T-helper 17 cell (primary cell): ENCODE data around the gene PTPN7. TPM values are rescaled to one million over a fixed set of nuclear protein-coding genes. Genes with fewer than 3 reads are reported as not detected.
"Not testable (repeated sequence)": the region's sequence is repeated elsewhere in the genome, so short reads cannot be mapped to it uniquely, and the experiment has no call there.

Experiments used
- ATAC-seq: fragments of 150-1000 bp; cut with Tn5 transposase; 2 replicates; pipeline ENCODE4 v1.10.0; 2021; ENCODE audit warnings: mild to moderate bottlenecking, moderate library complexity
- DNase-seq, 3 donors: peaks; one replicate each; pipeline versions ENCODE4 v3.0.0 to v3.0.0-alpha.2; 2020 to 2021
- H3K9me3 ChIP-seq: one replicate; pipeline ENCODE4 v1.7.0; 2013; ENCODE audit warnings: low read length, mild to moderate bottlenecking; ENCODE audit not compliant: control insufficient read depth, poor library complexity, severe bottlenecking
- H3K27ac Mint-ChIP-seq: one replicate; pipeline ENCODE4 v1.8.0; 2022; ENCODE audit warnings: mild to moderate bottlenecking, moderate library complexity, mixed read lengths
- H3K27me3 Mint-ChIP-seq: one replicate; pipeline ENCODE4 v1.8.0; 2022; ENCODE audit warnings: mixed read lengths
- H3K36me3 Mint-ChIP-seq: one replicate; pipeline ENCODE4 v1.8.0; 2022; ENCODE audit warnings: low read depth, mixed read lengths
- H3K4me1 Mint-ChIP-seq: one replicate; pipeline ENCODE4 v1.8.0; 2022; ENCODE audit warnings: mild to moderate bottlenecking, mixed read lengths
- H3K4me3 Mint-ChIP-seq: one replicate; pipeline ENCODE4 v1.8.0; 2022; ENCODE audit warnings: mild to moderate bottlenecking, moderate library complexity, mixed read lengths
- total RNA-seq, 4 donors: library from RNA in 2 of 4; stranded (reverse) in 2 of 4; gene quantifications; one replicate each; pipeline ENCODE4 v1.2.3 and lab custom pipeline; 2022 to 2026

The PTPN7 gene
- total RNA-seq, 2 donors from 2014 or later, result 97.5 to 101 TPM

DNA sequence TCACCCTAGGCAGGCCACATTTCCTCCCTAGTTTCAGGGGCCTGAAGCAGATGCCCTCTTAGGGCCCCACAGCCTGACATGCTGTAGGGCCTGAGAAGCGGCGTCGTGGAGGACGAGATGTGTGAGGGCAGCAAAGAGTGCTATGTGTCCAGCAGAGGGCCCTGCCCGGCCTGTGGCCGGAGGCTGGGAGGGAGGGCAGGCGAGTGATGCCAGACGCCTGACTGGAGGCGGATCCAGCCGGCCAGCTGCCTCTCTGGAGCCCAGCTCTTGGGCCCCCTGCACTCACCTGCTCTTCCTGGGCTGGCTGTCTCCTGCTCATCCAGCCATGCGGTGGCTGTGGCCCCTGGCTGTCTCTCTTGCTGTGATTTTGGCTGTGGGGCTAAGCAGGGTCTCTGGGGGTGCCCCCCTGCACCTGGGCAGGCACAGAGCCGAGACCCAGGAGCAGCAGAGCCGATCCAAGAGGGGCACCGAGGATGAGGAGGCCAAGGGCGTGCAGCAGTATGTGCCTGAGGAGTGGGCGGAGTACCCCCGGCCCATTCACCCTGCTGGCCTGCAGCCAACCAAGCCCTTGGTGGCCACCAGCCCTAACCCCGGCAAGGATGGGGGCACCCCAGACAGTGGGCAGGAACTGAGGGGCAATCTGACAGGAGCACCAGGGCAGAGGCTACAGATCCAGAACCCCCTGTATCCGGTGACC, 37.6 kb downstream of the PTPN7 start, which contains the start of gene GPR37L1:
Gene GPR37L1, plus strand, starts transcription at position 279 of the 697 bp plus-strand sequence. Its CDS starts 47 bp downstream, at position 326.
- Mint-ChIP-seq H3K27ac (no peak within 1 kb of the TSS), H3K36me3 (no peaks in the 10 kb centered on the region), H3K4me3 (no peak within 1 kb of the TSS), H3K4me1 (peaks cover 14% of the 10 kb centered on the region), H3K27me3 (peaks cover 35% of the 10 kb centered on the region)
- DNase-seq (no peak), ATAC-seq (no peak)
- no peaks in the 10 kb centered on the region for H3K9me3 ChIP-seq

DNA sequence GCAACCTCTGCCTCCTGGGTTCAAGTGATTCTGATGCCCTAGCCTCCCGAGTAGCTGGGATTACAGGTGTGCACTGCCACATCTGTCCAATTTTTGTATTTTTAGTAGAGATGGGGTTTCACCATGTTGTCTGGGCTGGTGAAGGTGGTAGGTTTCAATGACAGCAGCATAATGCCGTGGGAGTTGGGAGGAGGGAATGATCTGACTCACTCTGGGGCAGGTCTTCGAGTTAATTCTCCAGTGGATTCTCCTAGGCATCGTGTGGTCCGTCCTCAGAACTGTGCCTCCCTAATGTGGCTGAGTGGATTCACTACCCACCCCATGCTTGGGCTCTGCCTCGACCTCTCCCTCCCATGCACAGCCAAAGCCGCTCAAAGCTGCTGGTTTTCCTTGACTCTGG, 39.4 kb downstream of the PTPN7 start:
- Mint-ChIP-seq H3K4me3 (no peak overlapping the region), H3K27me3 (peaks cover 28% of the 10 kb centered on the region), H3K36me3 (no peaks in the 10 kb centered on the region), H3K4me1 (peaks cover 7% of the 10 kb centered on the region), H3K27ac (peak overlapping the region; percentile 27)
- ATAC-seq (no peak), DNase-seq (no peak)
- no peaks in the 10 kb centered on the region for H3K9me3 ChIP-seq

DNA sequence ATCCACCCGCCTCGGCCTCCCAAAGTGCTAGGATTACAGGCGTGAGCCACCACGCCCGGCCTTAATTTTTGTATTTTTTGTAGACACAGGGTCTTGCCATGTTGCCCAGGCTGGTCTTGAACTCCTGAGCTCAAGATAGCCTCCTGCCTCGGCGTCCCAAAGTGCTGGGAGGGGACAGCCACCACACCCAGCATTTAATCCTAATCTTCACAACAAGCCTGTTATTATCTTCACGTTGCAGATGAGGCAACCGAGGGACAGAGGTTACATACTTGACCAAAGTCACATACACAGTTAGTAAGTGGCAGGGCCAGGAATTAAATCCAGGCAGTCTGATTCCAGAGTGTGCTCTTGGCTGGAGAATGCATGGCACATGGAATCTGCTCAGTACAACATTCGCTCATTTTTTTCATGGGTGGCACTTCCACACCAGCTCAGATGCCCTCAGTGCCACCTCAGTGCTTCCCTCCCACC, 42.5 kb downstream of the PTPN7 start:
- Mint-ChIP-seq H3K4me3 (no peak overlapping the region), H3K27me3 (peaks cover 14% of the 10 kb centered on the region), H3K36me3 (no peaks in the 10 kb centered on the region), H3K4me1 (peaks cover 5% of the 10 kb centered on the region), H3K27ac (no peak overlapping the region)
- DNase-seq (no peak), ATAC-seq (no peak)
- H3K9me3 ChIP-seq, result no peaks in the 10 kb centered on the region

DNA sequence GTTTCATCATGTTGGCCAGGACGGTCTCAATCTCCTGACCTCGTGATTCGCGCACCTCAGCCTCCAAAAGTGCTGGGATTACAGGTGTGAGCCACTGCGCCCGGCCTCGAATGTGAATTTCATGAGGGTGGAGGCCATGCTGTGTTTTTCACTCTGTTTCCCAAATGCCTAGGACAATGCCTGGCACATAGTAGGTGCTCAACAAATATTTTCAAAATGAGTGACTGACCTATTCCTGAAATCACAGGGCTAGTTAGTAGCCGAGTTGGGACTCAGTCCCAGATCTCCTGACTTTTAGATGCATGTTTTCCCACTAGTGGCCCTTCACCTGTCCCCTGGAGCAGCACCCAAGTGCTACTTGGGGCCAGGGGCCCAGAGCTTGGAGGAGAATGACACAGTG, 44.1 kb downstream of the PTPN7 start:
- Mint-ChIP-seq H3K4me3 (no peak overlapping the region), H3K4me1 (peaks cover under 1% of the 10 kb centered on the region), H3K27ac (no peak overlapping the region), H3K36me3 (no peaks in the 10 kb centered on the region), H3K27me3 (peaks cover 3% of the 10 kb centered on the region)
- no peaks in the 10 kb centered on the region for H3K9me3 ChIP-seq
- ATAC-seq, result no peak
- DNase-seq, result no peak

DNA sequence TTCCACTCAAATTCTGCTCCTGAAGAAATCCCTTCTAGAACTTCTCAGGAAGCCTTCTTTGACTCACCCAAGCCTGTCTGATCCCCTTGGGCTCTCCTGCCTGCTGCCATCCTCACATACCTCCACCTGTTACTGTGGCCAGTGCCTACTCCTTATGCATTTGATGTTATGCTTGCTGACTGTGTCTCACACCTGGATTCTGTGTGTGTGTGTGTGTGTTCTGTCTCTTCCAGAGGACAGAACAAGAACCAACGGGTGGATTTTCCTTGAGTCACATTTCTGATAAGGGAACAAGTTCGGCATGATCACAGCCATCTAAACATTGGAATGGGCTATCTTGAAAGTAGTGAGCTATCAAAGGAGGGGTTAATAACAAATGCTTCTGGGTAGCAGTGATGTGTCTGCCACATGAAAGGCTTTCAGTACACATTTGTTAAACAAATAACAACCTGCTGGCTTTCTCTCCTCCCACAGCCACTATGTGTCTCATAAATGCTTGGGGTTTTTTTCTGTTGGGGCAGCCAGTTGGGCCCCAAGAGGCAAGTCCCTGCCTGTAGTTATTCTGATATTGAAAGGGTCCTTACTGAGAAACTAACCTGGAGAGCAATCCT, 46.6 kb downstream of the PTPN7 start:
- Mint-ChIP-seq H3K4me1 (peaks cover under 1% of the 10 kb centered on the region), H3K4me3 (no peak overlapping the region), H3K27me3 (peaks cover 4% of the 10 kb centered on the region), H3K27ac (no peak overlapping the region), H3K36me3 (no peaks in the 10 kb centered on the region)
- ATAC-seq, result no peak
- no peaks in the 10 kb centered on the region for H3K9me3 ChIP-seq
- no peak for DNase-seq

DNA sequence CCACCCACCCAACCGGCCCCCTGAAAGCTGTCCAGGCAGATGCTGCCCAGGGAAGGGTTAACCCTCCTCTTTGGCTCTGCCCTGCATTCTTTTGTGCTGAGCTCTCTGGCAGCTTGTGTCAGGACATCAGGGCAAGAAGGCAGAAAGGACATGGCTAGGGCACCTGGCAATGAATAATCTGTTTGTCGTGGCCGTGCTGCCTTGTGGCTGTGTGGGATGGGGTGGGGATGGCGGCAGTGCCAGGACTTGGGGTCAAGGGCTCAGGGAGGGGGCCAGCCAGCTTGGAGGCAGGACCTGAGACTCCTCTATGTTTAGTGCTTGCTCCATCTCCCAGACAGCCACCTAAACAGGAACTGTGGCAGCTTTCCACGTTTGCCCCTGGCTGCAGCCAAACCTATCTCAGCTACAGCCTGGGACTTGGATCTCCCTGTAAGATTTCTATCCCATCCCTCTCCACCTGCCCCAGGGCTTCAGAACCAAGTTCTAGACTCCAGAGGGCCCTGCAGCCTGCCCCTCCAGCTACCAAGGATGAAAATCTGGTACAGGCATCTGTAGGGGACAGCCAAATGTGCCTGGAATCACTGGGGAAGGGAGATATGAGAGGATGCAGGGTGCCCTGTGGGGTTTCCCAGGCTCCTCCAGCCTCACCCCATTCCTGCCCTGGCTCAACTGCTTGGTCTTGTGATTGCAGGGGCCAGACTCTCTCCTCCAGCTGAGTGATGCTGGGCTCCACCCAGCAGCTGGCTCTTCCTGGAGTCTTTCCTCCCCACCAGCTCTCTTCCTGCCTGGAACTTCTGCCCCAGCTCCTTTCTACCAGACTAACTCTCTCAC, 47.3 kb downstream of the PTPN7 start:
- Mint-ChIP-seq H3K36me3 (no peaks in the 10 kb centered on the region), H3K4me3 (no peak overlapping the region), H3K27ac (no peak overlapping the region), H3K4me1 (peaks cover 2% of the 10 kb centered on the region), H3K27me3 (peaks cover 4% of the 10 kb centered on the region)
- DNase-seq (no peak), ATAC-seq (no peak)
- H3K9me3 ChIP-seq, result no peaks in the 10 kb centered on the region

DNA sequence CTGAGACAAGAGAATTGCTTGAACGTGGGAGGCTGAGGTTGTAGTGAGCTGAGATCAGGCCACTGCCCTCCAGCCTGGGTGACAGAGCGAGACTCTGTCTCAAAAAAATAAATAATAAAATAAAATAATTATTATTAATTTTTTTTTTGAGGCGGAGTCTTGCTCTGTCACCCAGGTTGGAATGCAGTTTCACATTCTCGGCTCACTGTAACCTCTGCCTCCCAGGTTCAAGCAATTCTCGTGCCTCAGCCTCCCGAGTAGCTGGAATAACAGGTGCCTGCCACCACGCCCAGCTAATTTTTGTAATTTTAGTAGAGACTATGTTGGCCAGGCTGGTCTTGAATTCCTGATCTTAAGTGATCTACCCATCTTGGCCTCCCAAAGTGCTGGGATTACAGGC, 48.8 kb downstream of the PTPN7 start:
- ATAC-seq, H3K9me3 ChIP-seq, H3K27me3 Mint-ChIP-seq, DNase-seq, H3K36me3 Mint-ChIP-seq, H3K4me3 Mint-ChIP-seq, H3K4me1 Mint-ChIP-seq, H3K27ac Mint-ChIP-seq: not testable (repeated sequence)

DNA sequence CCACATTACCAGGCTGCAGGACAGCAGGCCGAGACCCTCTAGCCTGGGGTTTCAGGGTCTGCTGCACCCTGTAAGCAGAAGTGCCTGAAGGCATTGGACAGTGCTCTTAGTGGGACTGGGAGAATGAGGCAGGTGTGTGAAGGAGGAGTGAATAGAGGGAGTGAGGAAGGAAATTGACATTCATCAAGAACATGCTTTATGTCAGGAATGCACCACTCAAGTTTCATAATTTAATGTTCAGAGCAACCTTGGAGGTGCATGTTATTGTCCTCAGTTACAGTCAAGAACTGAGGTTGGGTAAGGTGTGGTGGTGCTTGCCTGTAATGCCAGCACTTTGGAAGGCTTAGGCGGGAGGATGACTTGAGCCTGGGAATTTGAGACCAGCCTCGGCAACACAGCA, 49.4 kb downstream of the PTPN7 start:
- H3K4me3 Mint-ChIP-seq, result no peak overlapping the region
- DNase-seq, result no peak
- no peaks in the 10 kb centered on the region for H3K9me3 ChIP-seq
- H3K4me1 Mint-ChIP-seq, result peaks cover 2% of the 10 kb centered on the region
- ATAC-seq, result no peak
- H3K27me3 Mint-ChIP-seq, result peaks cover 8% of the 10 kb centered on the region
- H3K36me3 Mint-ChIP-seq, result no peaks in the 10 kb centered on the region
- H3K27ac Mint-ChIP-seq, result no peak overlapping the region

DNA sequence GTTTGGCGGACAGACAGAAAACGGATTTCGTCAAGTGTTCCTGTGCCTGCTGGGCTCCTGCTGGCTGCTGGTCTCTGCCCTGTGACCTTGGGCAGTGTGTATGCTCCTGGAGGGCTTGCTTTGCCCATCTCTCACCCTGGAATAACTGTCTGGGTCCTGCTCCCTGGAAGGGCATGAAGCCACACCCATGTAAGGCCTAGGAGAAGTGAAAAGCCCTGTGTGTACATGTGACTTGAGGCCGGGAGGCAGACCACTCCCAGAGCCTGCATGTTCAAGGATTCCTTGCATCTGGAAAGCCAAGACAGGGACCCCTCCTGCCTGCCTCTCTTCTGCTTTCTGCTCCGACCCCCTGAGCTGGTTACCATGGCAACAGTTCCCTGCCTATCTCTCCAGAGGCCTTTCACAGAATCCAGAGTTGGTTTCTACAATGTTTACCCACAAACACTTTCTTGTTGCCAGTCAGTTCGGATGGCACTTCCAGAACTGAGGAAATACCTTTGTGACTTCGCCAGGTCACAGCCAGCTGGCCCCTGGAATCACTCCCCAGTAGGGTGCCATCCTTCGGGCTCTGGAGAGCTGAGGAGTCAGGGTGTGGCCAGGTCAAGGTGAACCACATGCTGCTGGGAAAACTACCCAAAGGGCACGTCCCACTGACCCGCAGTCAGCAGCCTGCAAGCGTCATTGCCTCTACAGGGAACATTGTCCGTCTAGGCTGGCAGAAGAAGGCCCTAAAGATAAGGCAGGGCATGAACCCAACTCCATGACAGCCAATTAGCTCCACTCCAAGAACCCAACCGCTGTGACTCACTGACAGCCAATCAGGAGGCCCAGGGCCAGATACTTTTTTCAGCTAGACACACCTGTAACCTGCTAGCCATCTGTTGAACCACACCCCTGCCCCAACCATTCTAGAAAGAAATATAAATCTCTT, 52.3 kb downstream of the PTPN7 start:
- no peak overlapping the region for H3K27ac Mint-ChIP-seq
- H3K4me1 Mint-ChIP-seq, result peaks cover 5% of the 10 kb centered on the region
- H3K9me3 ChIP-seq, result no peaks in the 10 kb centered on the region
- no peak overlapping the region for H3K4me3 Mint-ChIP-seq
- H3K27me3 Mint-ChIP-seq, result peaks cover 14% of the 10 kb centered on the region
- no peaks in the 10 kb centered on the region for H3K36me3 Mint-ChIP-seq
- ATAC-seq (no peak), DNase-seq (no peak)

DNA sequence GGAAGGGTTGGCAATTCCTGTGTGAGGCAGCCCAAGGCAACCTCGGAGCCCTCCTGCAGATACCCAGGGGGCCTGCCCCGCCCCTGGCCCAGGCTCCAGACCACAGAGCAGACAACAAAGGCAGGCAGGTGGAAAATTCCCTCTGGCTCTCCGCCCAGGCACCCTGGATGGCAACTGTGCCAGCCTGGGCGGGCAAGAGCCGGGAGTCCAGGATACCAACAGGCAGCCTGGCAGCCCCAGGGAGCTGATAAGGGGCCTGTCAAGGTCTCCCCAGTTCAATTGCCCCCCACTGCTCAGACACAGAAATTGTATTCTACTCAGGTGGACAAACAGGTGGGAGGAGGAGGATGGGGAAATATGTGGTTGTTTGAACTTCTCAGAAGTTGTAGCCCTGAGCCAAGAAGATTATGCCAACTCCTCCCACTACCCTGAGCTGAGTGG, 53.1 kb downstream of the PTPN7 start:
- no peaks in the 10 kb centered on the region for H3K36me3 Mint-ChIP-seq
- no peak for ATAC-seq

DNA sequence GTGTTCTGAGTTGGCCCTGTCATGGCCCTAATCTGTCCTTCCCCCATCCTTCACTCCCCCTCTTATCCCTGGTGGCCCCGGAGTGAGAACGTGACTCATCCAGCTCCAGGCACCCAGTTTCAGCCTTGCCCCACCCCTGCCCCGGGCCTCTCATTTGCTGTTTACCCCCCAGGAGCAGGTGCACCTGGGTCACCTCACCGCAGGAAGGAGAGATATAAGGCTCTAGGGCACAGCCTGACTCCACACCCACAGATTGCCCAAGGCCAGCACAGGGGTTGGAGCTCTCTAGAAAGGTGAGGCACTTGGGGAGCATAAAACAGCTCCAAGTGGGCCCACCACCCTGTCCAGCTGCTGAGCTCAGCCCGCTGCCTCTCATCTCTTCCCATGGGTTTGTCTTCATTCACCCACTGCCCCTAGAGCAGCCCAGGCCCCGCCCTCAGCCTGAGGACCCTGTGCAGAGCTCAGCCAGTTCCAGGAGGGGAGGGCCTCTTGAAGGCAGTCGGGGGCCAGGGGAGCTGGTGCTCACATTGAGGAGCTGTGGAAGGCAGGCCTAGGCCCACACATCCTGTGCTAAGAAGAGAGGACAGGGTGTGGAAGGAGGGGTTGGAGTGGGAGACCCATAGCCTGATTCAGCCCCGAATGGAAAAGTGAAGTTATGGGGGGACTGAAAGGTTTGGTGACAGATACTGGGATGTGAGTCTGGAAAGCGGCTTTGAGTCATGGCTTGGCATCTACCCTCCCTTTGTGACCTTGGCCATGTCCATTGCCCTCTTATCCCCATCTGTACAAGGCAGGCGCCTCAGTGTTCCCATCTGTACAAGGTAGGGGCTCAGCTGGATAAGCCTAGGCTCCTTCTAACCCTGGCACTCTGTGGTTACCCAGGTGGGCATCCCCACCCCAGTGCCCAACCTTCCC, 53.8 kb downstream of the PTPN7 start:
- Mint-ChIP-seq H3K4me3 (no peak overlapping the region), H3K27me3 (peaks cover 15% of the 10 kb centered on the region), H3K4me1 (peaks cover 5% of the 10 kb centered on the region), H3K36me3 (no peaks in the 10 kb centered on the region), H3K27ac (no peak overlapping the region)
- H3K9me3 ChIP-seq, result no peaks in the 10 kb centered on the region
- no peak for ATAC-seq
- no peak for DNase-seq

More for the DNA sequence above, 53.1 kb downstream of the PTPN7 start:
- H3K27me3 Mint-ChIP-seq, result peaks cover 14% of the 10 kb centered on the region
- no peak for DNase-seq
- H3K27ac Mint-ChIP-seq, result no peak overlapping the region
- H3K9me3 ChIP-seq, result no peaks in the 10 kb centered on the region
- no peak overlapping the region for H3K4me3 Mint-ChIP-seq
- H3K4me1 Mint-ChIP-seq, result peaks cover 5% of the 10 kb centered on the region
